AG09309 (cell line): ENCODE data around the gene SMTN.
"Not testable (repeated sequence)": the region's sequence is repeated elsewhere in the genome, so short reads cannot be mapped to it uniquely, and the experiment has no call there.

Experiments
- DNase-seq: peaks from one replicate; pipeline ENCODE4 v3.0.0-alpha.2; 2010; ENCODE audit warnings: low read depth
- H3K4me3 ChIP-seq: 2 replicates; pipeline ENCODE4 v1.5.1; 2011; ENCODE audit warnings: mild to moderate bottlenecking, low read depth, low read length, moderate library complexity; ENCODE audit not compliant: control insufficient read depth
- CTCF ChIP-seq: IDR thresholded peaks from 2 replicates; pipeline ENCODE4 v1.5.1; 2011; ENCODE audit warnings: mild to moderate bottlenecking, low read depth, low read length, inconsistent platforms; ENCODE audit not compliant: insufficient read depth, control insufficient read depth; ENCODE audit errors: missing control alignments

Gene SMTN

GRCh38 chr22:31096657-31097279 is 15.7 kb downstream of the SMTN start:
- H3K4me3 ChIP-seq, result no peak overlapping the region
- TF ChIP-seq CTCF, result no peak
- DNase-seq, result no peak

GRCh38 chr22:31097539-31097938 is 16.4 kb downstream of the SMTN start:
- DNase-seq, H3K4me3 ChIP-seq: not testable (repeated sequence)

GRCh38 chr22:31097941-31098631 is 17.0 kb downstream of the SMTN start:
- no peak for TF ChIP-seq CTCF
- no peak overlapping the region for H3K4me3 ChIP-seq
- DNase-seq, result no peak

- no peak overlapping the region for H3K4me3 ChIP-seq
- DNase-seq, result no peak
- no peak for TF ChIP-seq CTCF
These were observed 17.6 kb downstream of the SMTN start for GRCh38 chr22:31098632-31099110.

GRCh38 chr22:31099386-31099785 is 18.3 kb downstream of the SMTN start:
- no peak for DNase-seq
- H3K4me3 ChIP-seq, result no peak overlapping the region
- no peak for TF ChIP-seq CTCF

- no peak overlapping the region for H3K4me3 ChIP-seq
- DNase-seq, result no peak
- TF ChIP-seq CTCF, result no peak
These were observed 19.0 kb downstream of the SMTN start for GRCh38 chr22:31099841-31100761.
